Measurements from ENCODE around the gene DDX10.

DNA sequence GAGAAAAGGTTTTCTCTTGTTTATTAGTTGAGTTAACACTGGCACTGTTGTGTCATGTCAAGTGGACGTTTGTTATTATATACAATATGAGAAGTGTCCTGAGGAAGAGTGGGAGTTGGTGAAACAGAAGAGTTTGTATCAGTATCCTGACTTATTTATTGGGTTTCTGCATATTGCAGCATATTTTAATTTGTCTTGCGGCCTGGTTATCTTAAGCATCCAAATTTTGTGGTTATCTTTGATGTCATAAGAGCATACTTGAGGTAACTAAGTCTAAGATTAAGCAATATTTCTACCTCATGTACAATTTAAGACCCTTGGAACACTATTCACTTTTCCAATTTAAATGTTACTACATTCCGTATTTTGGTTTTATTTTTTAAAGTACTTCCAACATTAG lies 103.5 kb downstream of the DDX10 start:
- TF ChIP-seq, protein P1, sequence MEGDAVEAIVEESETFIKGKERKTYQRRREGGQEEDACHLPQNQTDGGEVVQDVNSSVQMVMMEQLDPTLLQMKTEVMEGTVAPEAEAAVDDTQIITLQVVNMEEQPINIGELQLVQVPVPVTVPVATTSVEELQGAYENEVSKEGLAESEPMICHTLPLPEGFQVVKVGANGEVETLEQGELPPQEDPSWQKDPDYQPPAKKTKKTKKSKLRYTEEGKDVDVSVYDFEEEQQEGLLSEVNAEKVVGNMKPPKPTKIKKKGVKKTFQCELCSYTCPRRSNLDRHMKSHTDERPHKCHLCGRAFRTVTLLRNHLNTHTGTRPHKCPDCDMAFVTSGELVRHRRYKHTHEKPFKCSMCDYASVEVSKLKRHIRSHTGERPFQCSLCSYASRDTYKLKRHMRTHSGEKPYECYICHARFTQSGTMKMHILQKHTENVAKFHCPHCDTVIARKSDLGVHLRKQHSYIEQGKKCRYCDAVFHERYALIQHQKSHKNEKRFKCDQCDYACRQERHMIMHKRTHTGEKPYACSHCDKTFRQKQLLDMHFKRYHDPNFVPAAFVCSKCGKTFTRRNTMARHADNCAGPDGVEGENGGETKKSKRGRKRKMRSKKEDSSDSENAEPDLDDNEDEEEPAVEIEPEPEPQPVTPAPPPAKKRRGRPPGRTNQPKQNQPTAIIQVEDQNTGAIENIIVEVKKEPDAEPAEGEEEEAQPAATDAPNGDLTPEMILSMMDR (IDR thresholded peaks at IDR 0.05) = no peak
- no peak for TF ChIP-seq POLR2A (IDR thresholded peaks at IDR 0.05)

Measured in uterus (tissue), 2 donors.